ENCODE results near the gene PARPBP. TPM values are rescaled to one million over a fixed set of nuclear protein-coding genes. Genes with fewer than 3 reads are reported as not detected.

PARPBP gene
- total and polyA plus RNA-seq, 2 of the 13 experiments (the other 11 are each of a cell fraction or from before 2014, with no cell fraction given) = 6.7 to 28.4 TPM

DNA sequence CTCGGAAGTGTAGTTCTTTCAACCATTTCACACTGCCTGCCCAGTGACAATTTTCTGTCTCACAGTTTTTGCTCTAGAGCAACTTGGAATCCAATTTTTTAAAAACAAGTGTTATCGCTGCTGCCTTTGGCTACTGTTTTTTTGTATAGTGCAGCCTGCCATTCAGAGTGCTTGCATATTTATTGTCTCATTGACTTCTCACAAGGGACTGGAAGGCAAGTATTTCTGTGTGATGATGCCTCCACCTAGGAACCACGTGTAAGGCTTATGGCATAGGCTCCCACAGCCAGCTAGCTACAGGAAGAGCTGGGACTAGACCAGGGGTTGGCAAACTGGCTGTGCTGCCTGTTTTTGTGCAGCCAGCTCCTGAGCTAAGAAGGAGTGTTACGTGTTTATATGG lies 903 bp downstream of the PARPBP start (continued):
- TF ChIP-seq, protein P1, sequence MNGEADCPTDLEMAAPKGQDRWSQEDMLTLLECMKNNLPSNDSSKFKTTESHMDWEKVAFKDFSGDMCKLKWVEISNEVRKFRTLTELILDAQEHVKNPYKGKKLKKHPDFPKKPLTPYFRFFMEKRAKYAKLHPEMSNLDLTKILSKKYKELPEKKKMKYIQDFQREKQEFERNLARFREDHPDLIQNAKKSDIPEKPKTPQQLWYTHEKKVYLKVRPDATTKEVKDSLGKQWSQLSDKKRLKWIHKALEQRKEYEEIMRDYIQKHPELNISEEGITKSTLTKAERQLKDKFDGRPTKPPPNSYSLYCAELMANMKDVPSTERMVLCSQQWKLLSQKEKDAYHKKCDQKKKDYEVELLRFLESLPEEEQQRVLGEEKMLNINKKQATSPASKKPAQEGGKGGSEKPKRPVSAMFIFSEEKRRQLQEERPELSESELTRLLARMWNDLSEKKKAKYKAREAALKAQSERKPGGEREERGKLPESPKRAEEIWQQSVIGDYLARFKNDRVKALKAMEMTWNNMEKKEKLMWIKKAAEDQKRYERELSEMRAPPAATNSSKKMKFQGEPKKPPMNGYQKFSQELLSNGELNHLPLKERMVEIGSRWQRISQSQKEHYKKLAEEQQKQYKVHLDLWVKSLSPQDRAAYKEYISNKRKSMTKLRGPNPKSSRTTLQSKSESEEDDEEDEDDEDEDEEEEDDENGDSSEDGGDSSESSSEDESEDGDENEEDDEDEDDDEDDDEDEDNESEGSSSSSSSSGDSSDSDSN (CRISPR knock-in tag; IDR thresholded peaks at IDR 0.05) = no peak
- TF ChIP-seq TFAP4 (IDR thresholded peaks at IDR 0.05; ENCODE audit: borderline replicate concordance, low read depth) (no peak), CC2D1A (CRISPR knock-in tag; IDR thresholded peaks at IDR 0.05) (no peak), SALL2 (CRISPR knock-in tag; IDR thresholded peaks at IDR 0.05) (no peak), TMF1 (CRISPR knock-in tag; IDR thresholded peaks at IDR 0.05; ENCODE audit: low read depth) (no peak), ZNF12 (CRISPR knock-in tag; IDR thresholded peaks at IDR 0.05) (no peak), ZNF646 (CRISPR knock-in tag; IDR thresholded peaks at IDR 0.05) (no peak), NAIF1 (CRISPR knock-in tag; IDR thresholded peaks at IDR 0.05; ENCODE audit: borderline replicate concordance) (no peak), ZNF138 (CRISPR knock-in tag; IDR thresholded peaks at IDR 0.05; ENCODE audit: low read depth) (no peak), ZNF772 (CRISPR knock-in tag; IDR thresholded peaks at IDR 0.05) (no peak)
- TF ChIP-seq, protein P2, sequence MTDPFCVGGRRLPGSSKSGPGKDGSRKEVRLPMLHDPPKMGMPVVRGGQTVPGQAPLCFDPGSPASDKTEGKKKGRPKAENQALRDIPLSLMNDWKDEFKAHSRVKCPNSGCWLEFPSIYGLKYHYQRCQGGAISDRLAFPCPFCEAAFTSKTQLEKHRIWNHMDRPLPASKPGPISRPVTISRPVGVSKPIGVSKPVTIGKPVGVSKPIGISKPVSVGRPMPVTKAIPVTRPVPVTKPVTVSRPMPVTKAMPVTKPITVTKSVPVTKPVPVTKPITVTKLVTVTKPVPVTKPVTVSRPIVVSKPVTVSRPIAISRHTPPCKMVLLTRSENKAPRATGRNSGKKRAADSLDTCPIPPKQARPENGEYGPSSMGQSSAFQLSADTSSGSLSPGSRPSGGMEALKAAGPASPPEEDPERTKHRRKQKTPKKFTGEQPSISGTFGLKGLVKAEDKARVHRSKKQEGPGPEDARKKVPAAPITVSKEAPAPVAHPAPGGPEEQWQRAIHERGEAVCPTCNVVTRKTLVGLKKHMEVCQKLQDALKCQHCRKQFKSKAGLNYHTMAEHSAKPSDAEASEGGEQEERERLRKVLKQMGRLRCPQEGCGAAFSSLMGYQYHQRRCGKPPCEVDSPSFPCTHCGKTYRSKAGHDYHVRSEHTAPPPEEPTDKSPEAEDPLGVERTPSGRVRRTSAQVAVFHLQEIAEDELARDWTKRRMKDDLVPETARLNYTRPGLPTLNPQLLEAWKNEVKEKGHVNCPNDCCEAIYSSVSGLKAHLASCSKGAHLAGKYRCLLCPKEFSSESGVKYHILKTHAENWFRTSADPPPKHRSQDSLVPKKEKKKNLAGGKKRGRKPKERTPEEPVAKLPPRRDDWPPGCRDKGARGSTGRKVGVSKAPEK (CRISPR knock-in tag; IDR thresholded peaks at IDR 0.05; ENCODE audit: borderline replicate concordance) = no peak
- TF ChIP-seq, protein P3, sequence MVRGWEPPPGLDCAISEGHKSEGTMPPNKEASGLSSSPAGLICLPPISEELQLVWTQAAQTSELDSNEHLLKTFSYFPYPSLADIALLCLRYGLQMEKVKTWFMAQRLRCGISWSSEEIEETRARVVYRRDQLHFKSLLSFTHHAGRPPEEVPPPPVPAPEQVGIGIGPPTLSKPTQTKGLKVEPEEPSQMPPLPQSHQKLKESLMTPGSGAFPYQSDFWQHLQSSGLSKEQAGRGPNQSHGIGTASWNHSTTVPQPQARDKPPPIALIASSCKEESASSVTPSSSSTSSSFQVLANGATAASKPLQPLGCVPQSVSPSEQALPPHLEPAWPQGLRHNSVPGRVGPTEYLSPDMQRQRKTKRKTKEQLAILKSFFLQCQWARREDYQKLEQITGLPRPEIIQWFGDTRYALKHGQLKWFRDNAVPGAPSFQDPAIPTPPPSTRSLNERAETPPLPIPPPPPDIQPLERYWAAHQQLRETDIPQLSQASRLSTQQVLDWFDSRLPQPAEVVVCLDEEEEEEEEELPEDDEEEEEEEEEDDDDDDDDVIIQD (CRISPR knock-in tag; IDR thresholded peaks at IDR 0.05; ENCODE audit: low read depth) = no peak
